NT2/D1 (cell line): ENCODE measurements around the gene PSMB11.

ENCODE experiments used
- SUZ12 ChIP-seq: IDR thresholded peaks from 2 replicates; pipeline ENCODE4 v1.6.1; 2011; ENCODE audit not compliant: insufficient read length, insufficient read depth; ENCODE audit errors: extremely low read depth
- YY1 ChIP-seq: IDR thresholded peaks from 2 replicates; pipeline ENCODE4 v1.6.1; 2011; ENCODE audit not compliant: insufficient read length, insufficient read depth
- ZNF274 ChIP-seq: IDR thresholded peaks from 2 replicates; pipeline ENCODE4 v1.6.1; 2011; ENCODE audit warnings: mild to moderate bottlenecking, low read depth, low read length

DNA sequence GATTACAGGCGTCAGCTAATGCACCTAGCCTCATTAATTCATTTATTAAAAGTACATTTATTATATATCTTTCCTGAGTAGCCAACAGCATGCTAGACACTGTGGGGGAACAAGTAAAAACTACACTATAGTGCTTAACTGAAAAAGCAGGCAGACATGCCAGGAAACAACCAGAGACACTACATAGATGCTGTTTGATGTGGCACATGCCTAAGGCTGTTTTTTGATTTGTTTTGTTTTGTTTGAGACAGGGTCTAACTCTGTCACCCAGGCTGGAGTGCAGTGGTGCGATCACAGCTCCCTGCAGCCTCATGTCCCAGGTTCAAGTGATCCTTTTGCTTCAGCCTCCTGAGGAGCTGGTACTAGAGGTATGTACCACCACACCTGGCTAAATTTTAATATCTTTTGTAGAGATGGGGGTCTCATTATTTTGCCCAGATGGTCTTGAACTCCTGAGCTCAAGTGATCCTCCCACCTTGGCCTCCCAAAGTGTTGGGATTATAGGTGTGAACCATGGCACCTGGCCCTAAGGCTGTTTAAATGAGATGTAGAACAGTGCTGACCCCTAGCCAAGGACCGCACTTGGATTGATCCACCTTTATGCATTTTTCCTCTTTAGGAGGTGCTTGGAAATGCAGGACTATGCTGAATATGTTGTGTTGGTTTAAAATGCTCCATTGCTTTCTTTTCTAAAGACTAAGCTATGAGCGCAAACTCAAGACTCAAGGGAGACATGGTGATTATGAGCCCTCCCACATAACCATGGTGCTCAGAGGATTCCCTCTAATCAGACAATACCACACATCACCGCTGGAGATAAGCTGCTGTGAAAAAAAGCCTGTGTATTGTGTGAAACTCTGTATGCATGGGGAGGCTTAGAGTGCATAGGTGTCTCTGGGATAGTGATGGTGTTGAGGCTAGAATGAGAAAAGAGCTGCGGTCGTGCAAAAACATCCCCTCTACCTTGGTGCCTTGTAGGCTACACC, 21.6 kb upstream of the PSMB11 start:
- TF ChIP-seq SUZ12 (no peak), ZNF274 (no peak), YY1 (no peak)
